Forelimb muscle (tissue), 1 donor: ENCODE measurements around the gene NUBPL. TPM values are rescaled to one million over a fixed set of nuclear protein-coding genes. Genes with fewer than 3 reads are reported as not detected.
"Not testable (repeated sequence)": the region's sequence is repeated elsewhere in the genome, so short reads cannot be mapped to it uniquely, and the experiment has no call there.

Experiments
- DNase-seq: peaks from one replicate; pipeline ENCODE4 v3.0.0-alpha.2; 2013; ENCODE audit warnings: low read depth
- polyA plus RNA-seq: library from polyadenylated mRNA; unstranded; fragments of 120-200 nt; gene quantifications from one replicate; pipeline ENCODE4 v1.2.1, GENCODE V29; 2013; ENCODE audit not compliant: insufficient read length

NUBPL gene
- polyA plus RNA-seq, 1 donor: 8.7 TPM

GRCh38 chr14:31672709-31673108, 111.5 kb downstream of the NUBPL start:
- DNase-seq: no peak

GRCh38 chr14:31677052-31677451, 115.8 kb downstream of the NUBPL start:
- no peak for DNase-seq

DNA sequence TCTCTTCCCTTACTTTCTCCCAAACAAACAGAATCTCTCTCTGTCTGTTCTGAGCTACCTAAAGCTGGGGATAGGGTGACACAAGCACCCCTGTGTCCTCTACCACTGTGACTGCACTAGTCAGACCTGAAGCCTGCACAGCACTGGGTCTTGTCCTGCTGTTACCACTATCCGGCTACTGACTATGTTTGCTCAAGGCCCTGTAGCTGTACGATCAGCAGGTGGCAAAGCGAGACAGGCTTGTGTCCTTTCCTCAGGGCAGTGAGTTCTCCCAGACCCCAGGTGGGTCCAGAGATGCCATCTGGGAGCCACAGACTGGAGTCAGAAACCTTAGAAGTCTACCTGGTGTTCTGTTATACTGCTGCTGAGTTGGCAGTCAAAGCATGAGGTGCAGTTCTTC, 116.4 kb downstream of the NUBPL start:
- no peak for DNase-seq

DNA sequence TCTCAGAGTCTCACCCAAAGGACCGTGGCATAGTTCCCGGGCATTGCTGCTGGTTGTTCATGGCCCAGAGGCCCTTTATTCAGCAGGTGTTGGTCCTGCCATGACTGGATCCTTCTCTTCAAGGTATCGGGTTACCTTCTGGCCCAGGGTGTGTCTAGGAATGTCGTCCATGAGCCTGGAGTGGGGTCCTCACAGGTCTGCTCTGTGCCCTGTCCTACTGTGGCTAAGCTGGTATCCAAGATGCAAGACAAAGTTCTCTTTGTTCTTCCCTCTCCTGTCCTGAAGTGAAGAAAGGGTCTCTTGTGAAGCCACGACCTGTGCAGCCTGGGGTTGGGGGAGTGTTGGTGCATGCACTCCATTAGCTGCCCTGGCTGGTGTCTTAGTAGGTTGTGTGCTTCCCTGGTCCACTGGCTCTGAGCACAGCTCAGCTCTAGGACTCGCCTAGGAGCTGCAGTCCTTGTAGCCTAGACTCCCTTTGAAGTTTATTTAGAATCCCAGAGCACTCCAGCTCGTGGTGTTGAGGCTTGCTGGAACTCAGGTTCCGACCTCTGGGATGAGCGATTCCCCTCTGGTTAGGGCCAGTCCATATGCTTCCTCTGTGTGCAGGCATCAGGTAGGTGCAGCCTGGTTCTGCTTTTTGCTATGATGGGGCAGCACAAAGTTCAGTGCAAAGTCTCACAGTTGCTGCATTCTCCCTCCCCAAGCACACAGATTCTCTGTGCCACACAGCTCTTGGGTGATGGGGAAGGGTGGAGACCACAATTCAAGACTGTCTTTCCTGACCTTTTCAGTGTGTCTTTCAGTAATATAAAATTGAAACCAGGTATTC, 117.4 kb downstream of the NUBPL start:
- no peak for DNase-seq

- DNase-seq: no peak
Measured at GRCh38 chr14:31682768-31683167, 121.6 kb downstream of the NUBPL start.

GRCh38 chr14:31687726-31688125, 126.5 kb downstream of the NUBPL start:
- no peak for DNase-seq

DNA sequence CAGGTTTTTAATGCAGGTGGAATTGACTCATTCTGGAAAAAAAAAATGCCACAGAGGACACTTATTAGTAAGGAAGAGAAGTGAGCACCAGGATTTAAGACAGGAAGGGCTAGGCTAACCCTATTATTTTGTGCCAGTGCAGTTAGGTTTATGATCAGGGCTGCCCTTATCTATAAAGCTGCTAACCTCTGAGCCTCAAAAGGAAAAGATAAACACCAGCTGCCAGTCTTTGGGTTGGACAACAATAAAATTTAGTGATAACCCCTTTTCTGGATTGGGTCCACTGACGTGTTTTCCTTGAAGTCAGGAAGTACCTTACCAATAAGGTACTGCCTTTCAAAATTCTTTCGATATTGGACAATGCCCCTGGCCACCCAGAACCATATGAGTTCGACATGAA, 128.9 kb downstream of the NUBPL start:
- no peak for DNase-seq

GRCh38 chr14:31692376-31692781, 131.2 kb downstream of the NUBPL start:
- DNase-seq: peak; percentile 28

- DNase-seq: no peak
Measured at GRCh38 chr14:31696378-31696777, 135.2 kb downstream of the NUBPL start.

- DNase-seq: no peak
Measured at GRCh38 chr14:31699809-31700208, 138.6 kb downstream of the NUBPL start.

DNA sequence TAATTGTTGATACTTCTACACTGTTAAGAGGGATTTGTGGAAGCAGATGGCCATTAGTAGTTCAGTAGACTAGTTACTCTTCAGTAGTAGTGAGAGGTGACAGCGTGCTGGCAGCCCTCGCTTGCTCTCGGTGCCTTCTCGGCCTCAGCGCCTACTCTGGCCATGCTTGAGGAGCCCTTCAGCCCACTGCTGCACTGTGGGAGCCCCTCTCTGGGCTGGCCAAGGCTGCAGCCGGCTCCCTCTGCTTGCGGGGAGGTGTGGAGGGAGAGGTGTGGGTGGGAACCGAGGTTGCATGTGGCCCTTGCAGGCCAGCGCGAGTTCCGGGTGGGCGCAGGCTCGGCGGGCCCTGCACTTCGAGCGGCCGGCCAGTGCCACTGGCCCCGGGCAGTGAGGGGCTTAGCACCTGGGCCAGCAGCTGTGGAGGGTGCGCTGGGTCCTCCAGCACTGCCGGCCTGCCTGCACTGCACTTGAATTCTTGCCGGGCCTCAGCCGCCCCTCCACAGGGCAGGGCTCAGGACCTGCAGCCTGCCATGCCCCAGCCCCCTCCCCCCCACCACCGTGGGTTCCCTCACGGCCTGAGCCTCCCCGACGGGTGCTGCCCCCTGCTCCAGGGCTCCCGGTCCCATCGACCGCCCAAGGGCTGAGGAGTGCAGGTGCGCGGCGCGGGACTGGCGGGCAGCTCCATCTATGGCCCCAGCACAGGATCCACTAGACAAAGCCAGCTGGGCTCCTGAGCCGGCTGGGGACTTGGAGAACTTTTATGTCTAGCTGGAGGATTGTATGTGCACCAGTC, 139.3 kb downstream of the NUBPL start:
- no peak for DNase-seq

DNA sequence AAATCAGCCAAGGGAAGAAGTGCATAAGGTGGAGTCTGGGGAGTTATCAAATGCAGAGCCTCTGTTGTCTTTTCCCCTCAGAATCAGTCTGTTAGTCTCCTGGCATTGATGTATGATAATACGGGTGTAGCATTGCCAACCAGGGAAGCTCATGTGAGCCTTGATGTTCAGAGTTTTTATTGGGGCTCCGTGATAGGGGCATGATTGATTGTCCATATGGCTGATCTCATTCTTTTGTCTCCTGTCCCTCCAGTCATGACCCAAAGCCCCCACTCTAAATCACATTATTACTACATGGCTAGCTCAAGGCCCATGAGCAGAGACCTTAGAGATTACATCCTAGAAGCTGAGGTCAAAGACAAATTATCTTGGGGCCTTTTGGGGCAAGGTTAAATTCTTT, 140.9 kb downstream of the NUBPL start:
- no peak for DNase-seq

- no peak for DNase-seq
Measured at GRCh38 chr14:31703056-31703455, 141.9 kb downstream of the NUBPL start.

- DNase-seq: no peak
Measured at GRCh38 chr14:31705731-31706130, 144.5 kb downstream of the NUBPL start.

GRCh38 chr14:31708661-31709060, 147.5 kb downstream of the NUBPL start:
- not testable (repeated sequence) for DNase-seq

- DNase-seq: no peak
Measured at GRCh38 chr14:31712244-31713127, 151.3 kb downstream of the NUBPL start.

- DNase-seq: no peak
Measured at GRCh38 chr14:31716208-31716607, 155.0 kb downstream of the NUBPL start.

GRCh38 chr14:31717294-31718085, 156.3 kb downstream of the NUBPL start:
- DNase-seq: no peak

- DNase-seq: no peak
Measured at GRCh38 chr14:31718585-31718984, 157.4 kb downstream of the NUBPL start.

GRCh38 chr14:31718985-31719384, 157.8 kb downstream of the NUBPL start:
- DNase-seq: no peak

DNA sequence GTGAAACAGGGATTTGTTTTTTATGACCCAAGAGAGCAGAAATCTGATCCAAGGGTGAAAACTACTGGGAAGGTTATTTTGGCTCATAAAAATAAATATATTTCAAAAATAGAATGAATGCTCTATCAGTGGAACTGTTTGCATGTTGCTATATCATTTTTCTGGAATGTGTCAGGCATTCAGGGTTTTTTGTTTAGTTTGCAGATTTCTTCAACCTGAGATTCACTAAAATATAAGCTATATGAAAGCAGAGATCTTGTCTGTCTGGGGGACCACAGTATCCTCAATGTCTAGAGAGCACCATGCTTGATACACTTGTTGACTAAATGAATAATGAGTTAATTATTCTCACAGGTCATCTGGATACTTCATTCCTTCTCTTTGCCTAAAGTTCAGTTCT, 165.1 kb downstream of the NUBPL start:
- DNase-seq: no peak
